CD4-positive, alpha-beta T cell treated with Interleukin-6 for 4 hours (primary cell): ENCODE measurements around the gene SPATA13.

ENCODE experiments used
- DNase-seq: peaks from one replicate; pipeline ENCODE4 v3.0.0-alpha.2; 2020; ENCODE audit warnings: mixed read lengths

The SPATA13 gene

GRCh38 chr13:24142453-24142852 lies 18.1 kb upstream of the SPATA13 start:
- no peak for DNase-seq

- no peak for DNase-seq
Observed at GRCh38 chr13:24142886-24143285, 17.6 kb upstream of the SPATA13 start.

GRCh38 chr13:24145240-24145639 lies 15.3 kb upstream of the SPATA13 start:
- DNase-seq: no peak

GRCh38 chr13:24145674-24146073 lies 14.8 kb upstream of the SPATA13 start:
- DNase-seq: no peak

GRCh38 chr13:24146961-24147569 lies 13.5 kb upstream of the SPATA13 start:
- no peak for DNase-seq

- DNase-seq: no peak
Observed at GRCh38 chr13:24147570-24147963, 13.0 kb upstream of the SPATA13 start.

GRCh38 chr13:24148414-24149235 lies 11.9 kb upstream of the SPATA13 start:
- DNase-seq: no peak

- DNase-seq: no peak
Observed at GRCh38 chr13:24149246-24150032, 11.1 kb upstream of the SPATA13 start.

GRCh38 chr13:24150572-24150971 lies 9.9 kb upstream of the SPATA13 start:
- DNase-seq: no peak

- no peak for DNase-seq
Observed at GRCh38 chr13:24151864-24152263, 8.7 kb upstream of the SPATA13 start.

GRCh38 chr13:24152292-24153214 lies 8.0 kb upstream of the SPATA13 start:
- no peak for DNase-seq

GRCh38 chr13:24153347-24153746 lies 7.2 kb upstream of the SPATA13 start:
- DNase-seq: no peak

GRCh38 chr13:24153979-24154701 lies 6.4 kb upstream of the SPATA13 start:
- no peak for DNase-seq

GRCh38 chr13:24159357-24159756 lies 1.2 kb upstream of the SPATA13 start:
- DNase-seq: no peak

GRCh38 chr13:24161010-24161775 lies 673 bp downstream of the SPATA13 start:
- DNase-seq: peak; percentile 52

GRCh38 chr13:24161980-24162525 lies 1.5 kb downstream of the SPATA13 start:
- no peak for DNase-seq

- no peak for DNase-seq
Observed at GRCh38 chr13:24162604-24163003, 2.1 kb downstream of the SPATA13 start.

- no peak for DNase-seq
Observed at GRCh38 chr13:24165746-24166145, 5.2 kb downstream of the SPATA13 start.

- DNase-seq: no peak
Observed at GRCh38 chr13:24166561-24166960, 6.0 kb downstream of the SPATA13 start.

GRCh38 chr13:24167666-24168391 lies 7.3 kb downstream of the SPATA13 start:
- DNase-seq: no peak
